GM19438 (cell line): ENCODE results near the gene VARS2.
"Not testable (repeated sequence)": the region's sequence is repeated elsewhere in the genome, so short reads cannot be mapped to it uniquely, and the experiment has no call there.

Source experiments
- ATAC-seq: cut with Tn5 transposase; IDR thresholded peaks from one replicate; pipeline ENCODE4 v1.9.1; 2021; ENCODE audit warnings: low read depth; ENCODE audit not compliant: unreplicated experiment

The VARS2 gene

GRCh38 chr6:30954631-30955366 lies 40.8 kb downstream of the VARS2 start:
- ATAC-seq, result no peak

- no peak for ATAC-seq
These were observed 41.5 kb downstream of the VARS2 start for GRCh38 chr6:30955367-30956042.

DNA sequence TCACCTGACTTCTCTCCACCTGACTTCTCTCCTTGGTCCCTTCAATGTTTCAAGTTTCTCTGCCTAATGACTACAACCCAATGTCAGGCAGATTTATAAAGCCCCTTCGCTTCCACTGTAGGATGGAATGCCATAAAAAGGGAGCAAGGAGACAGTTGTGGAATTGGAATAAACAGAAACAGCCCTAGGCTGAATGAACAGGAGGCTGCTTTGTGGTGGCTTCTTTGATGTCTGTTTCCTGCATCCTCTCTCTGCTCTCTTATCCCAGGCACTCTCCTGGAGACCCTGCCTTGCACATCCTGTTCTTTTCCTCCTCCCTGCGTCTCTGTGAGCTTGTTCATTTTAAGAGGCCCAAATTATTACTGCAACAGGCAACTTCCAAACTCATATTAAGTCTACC lies 43.7 kb downstream of the VARS2 start:
- no peak for ATAC-seq

DNA sequence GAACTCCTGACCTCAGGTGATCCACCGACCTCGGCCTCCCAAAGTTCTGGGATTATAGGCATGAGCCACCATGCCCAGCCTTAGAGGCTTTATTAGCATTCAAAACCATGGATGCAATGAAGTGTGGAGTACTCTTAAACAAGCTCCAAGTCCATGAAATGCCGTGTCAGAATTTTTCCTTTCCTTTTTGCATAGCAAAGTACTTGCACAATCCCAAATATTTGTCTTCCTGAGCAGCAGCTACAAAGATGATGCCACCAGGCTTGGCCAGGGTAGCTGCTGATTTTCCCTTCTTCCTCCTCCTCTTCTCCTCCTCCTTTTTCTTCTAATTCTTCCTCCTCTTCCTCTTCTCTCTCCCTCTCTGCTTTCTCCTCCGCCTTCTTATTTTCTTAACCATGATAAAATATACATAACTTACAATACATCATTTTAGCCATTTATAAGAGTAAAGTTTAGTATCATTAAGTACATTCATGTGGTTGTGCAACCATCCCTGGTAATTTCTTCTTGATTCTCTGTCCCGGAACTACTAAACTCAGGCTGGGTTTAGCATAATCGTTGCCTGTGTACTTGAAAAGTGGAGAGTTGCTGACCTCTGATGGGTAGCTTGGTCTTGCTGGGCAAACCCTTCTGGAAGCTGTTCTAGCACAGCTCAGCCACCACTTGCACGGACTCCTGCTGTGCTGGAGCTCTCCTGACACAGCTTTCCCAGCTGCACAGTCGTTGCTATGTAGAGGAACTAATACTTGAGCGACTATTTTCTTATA lies 47.1 kb downstream of the VARS2 start:
- ATAC-seq, result no peak

DNA sequence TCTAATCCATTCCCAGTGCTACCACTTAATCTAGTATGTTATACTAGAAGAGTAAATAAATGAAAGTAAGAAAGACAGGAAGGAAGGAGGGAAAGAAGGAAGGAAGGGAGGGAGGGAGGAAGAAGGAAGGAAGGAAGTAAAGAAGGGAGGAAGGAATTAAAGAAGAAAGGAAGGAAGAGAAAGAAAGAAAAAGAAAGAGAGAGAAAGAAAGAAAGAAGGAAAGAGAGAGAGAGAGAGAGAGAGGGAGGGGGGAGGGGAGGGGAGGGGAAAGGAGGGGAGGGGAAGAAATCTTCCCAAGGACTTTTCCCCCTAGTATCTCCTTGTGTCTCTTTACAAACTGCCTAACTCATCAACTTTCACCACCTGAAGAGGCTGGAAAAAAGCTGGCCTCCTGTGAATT lies 48.7 kb downstream of the VARS2 start:
- no peak for ATAC-seq

GRCh38 chr6:30963641-30964040 lies 49.6 kb downstream of the VARS2 start:
- no peak for ATAC-seq

GRCh38 chr6:30964075-30964474 lies 50.0 kb downstream of the VARS2 start:
- no peak for ATAC-seq

DNA sequence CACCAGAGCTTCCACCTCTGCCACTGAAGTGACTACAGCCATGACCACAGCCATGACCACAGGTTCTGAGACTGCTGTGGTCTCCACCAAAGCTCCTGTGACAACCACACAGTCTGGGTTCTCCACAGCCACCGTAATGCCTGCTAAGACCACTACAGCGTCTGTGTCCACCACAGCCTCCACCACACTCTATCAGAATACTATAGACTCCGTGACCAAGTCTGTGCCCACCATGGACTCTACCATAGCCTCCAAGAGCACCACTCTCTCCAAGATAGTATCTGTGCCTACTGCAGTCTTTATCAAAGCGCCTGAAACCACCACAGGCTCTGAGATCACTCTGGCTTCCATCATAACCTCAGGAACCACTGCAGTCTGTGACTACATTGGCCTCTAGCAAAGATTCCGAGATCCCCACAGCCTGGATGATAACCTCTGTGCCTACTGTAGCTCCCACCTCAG lies 51.1 kb downstream of the VARS2 start:
- ATAC-seq, result no peak

DNA sequence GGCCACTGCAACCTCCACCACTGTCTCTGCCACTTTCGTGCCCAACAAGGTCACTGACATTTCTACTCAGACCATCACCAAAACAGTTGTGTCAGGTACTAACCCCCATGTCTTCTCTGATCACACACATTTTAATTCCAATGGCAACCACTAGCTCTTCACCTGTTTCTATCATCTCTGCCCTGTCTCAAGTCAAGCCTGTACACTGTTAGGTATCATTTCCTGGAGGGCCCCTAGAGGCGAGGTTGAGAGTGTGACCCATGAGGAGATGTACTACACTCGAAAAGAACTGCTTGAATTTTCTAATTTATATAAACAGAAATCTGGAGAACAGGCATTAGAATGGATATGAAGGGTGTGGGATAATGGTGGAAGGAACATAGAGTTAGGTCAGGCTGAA lies 52.1 kb downstream of the VARS2 start:
- no peak for ATAC-seq

GRCh38 chr6:30969171-30969570 lies 55.1 kb downstream of the VARS2 start:
- not testable (repeated sequence) for ATAC-seq

- no peak for ATAC-seq
These were observed 56.9 kb downstream of the VARS2 start for GRCh38 chr6:30970946-30971345.

DNA sequence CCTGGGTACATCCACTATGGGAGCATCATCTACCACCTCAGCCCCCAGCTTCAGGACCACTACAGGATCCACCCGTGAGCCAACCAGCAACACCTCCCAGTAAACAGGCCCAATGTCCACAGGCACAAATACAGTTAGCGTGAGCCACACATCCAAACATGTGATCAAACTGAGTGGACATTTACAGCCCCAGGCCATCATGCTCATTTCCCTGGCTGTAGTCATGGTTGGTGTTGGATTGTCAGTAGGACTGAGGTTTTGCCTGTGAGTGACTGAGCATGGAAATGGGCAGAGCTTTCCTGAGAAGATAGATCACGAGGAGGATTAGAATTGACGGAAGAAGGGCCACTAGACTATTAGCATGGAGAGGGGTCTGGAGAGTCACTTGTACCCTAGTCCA lies 58.8 kb downstream of the VARS2 start:
- no peak for ATAC-seq

GRCh38 chr6:30974490-30975252 lies 60.6 kb downstream of the VARS2 start:
- no peak for ATAC-seq
